ENCODE data around the gene IMPDH1. TPM values are rescaled to one million over a fixed set of nuclear protein-coding genes. Genes with fewer than 3 reads are reported as not detected.

Gene IMPDH1
- total and polyA plus RNA-seq, 9 of the 15 experiments (the other 6 are each of a cell fraction or from before 2014, with no cell fraction given), result 0.80 to 118 (median 64.3) TPM

DNA sequence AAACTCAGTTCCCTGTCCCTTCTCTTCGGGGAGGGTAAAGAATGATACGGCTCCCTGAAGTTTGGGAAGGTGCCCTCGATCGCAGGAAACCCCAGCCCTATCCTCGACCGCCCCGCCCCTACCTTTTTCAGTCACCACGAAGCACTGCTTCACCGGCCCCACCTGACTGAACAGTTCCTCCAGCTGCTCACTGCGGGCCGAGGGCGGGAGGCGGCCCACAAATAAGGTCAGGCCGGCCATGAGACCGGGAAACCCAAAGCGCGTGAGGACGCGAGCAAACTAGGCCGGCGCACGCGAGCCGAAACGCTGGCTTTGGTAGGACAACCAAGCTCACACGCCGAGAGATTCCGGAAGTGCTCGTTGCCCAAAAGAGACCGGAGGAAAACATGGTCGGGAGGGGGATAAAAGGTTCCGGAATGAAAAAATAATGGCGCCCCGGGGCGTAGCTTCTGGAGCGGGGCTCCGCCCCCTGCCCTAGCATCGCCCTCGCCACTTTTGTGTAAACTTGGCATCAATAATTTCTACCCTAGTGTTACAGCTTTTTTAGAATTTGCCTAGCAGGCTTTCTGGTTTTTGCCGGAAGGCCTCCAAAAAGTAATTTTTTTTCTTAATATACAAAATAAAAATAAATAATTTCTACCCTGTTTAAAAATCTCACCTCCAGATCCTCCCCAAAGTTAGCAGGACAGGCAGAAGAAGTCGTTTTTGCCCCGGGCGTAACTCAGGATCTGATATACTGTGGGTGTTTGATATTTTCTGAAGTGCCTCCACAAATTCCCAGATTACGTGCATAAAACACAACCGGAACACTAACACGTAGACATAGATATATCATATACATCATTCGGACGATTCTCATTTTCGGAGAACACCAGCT lies 66.0 kb downstream of the IMPDH1 start, which contains the start of gene RBM28 (continued):
- TF ChIP-seq SAFB (IDR thresholded peaks at IDR 0.05; ENCODE audit: borderline replicate concordance, low read depth, low read length), result no peak
- TF ChIP-seq HCFC1 (IDR thresholded peaks at IDR 0.05; ENCODE audit: low read depth, low read length), result peak; percentile 90
- TF ChIP-seq SIN3A (IDR thresholded peaks at IDR 0.05; ENCODE audit: borderline replicate concordance in 2 of 2, control insufficient read depth in 1 of 2, low read depth in 2 of 2, low read length in 2 of 2), result peak; percentile 97 to 98
- peak; percentile 56 for TF ChIP-seq CHAMP1 (IDR thresholded peaks at IDR 0.05)
- no peak for TF ChIP-seq ERF (CRISPR knock-in tag; IDR thresholded peaks at IDR 0.05)
- TF ChIP-seq CHCHD3 (CRISPR knock-in tag; IDR thresholded peaks at IDR 0.05), result no peak
- no peak for TF ChIP-seq PHB (CRISPR knock-in tag; IDR thresholded peaks at IDR 0.05)
- peak; percentile 96 for TF ChIP-seq E2F1 (CRISPR knock-in tag; IDR thresholded peaks at IDR 0.05)
- no peak; the same call in 1 of the 2 replicates for TF ChIP-seq TCF3 (CRISPR knock-in tag; IDR thresholded peaks at IDR 0.05)
- peak; percentile 33; the same call in 1 of the 2 replicates for TF ChIP-seq NFE2 (IDR thresholded peaks at IDR 0.05; ENCODE audit: low read depth)
- no peak; the same call in 1 of the 2 replicates for TF ChIP-seq MTF1 (CRISPR knock-in tag; IDR thresholded peaks at IDR 0.05; ENCODE audit: borderline replicate concordance)
- TF ChIP-seq, protein P1, sequence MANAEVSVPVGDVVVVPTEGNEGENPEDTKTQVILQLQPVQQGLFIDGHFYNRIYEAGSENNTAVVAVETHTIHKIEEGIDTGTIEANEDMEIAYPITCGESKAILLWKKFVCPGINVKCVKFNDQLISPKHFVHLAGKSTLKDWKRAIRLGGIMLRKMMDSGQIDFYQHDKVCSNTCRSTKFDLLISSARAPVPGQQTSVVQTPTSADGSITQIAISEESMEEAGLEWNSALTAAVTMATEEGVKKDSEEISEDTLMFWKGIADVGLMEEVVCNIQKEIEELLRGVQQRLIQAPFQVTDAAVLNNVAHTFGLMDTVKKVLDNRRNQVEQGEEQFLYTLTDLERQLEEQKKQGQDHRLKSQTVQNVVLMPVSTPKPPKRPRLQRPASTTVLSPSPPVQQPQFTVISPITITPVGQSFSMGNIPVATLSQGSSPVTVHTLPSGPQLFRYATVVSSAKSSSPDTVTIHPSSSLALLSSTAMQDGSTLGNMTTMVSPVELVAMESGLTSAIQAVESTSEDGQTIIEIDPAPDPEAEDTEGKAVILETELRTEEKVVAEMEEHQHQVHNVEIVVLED (CRISPR knock-in tag; IDR thresholded peaks at IDR 0.05), result peak; percentile 77
- peak; percentile 99 for TF ChIP-seq ZC3H11A (IDR thresholded peaks at IDR 0.05; ENCODE audit: low read depth, low read length)
- no peak for TF ChIP-seq SMARCB1 (IDR thresholded peaks at IDR 0.05; ENCODE audit: insufficient read length, low read depth)
- TF ChIP-seq NKRF (IDR thresholded peaks at IDR 0.05; ENCODE audit: borderline replicate concordance), result peak; percentile 99
- no peak for TF ChIP-seq POLR3A (IDR thresholded peaks at IDR 0.05; ENCODE audit: borderline replicate concordance, extremely low read depth, insufficient read depth, insufficient read length)
- peak; percentile 80 for TF ChIP-seq POU5F1 (IDR thresholded peaks at IDR 0.05; ENCODE audit: borderline replicate concordance, low read depth, low read length, partially characterized antibody)
- TF ChIP-seq ZNF707 (CRISPR knock-in tag; conservative IDR thresholded peaks at IDR 0.05), result no peak
